IMR-90 (cell line): ENCODE results near the gene CUL3. TPM values are rescaled to one million over a fixed set of nuclear protein-coding genes. Genes with fewer than 3 reads are reported as not detected.
A peak's percentile ranks its signal among the peaks of the same experiment; 100 is the strongest.

Experiments
- ATAC-seq: fragments of 200-7000 bp; cut with Tn5 transposase; 2 replicates; pipeline ENCODE4 v1.9.1; 2020; ENCODE audit warnings: low read depth, mild to moderate bottlenecking, moderate library complexity
- BruUV-seq: library from RNA; stranded (reverse); fragments of 400-500 nt; replicated peaks from 2 replicates; lab custom pipeline; 2021; lab: Mats Ljungman, UMichigan
- CTCF ChIA-PET: fragments of 300-600 bp; formaldehyde crosslinking; extraction: SDS; loops from one replicate; lab custom pipeline; 2021; ENCODE audit warnings: antibody characterized with exemption; lab: Yijun Ruan, JAX
- POLR2A ChIA-PET: fragments of 300-600 bp; sonication (Branson Sonifier 250); formaldehyde crosslinking; loops from one replicate; lab custom pipeline; 2022; ENCODE audit warnings: antibody characterized with exemption; ENCODE audit not compliant: unreplicated experiment; lab: Charles Lee
- DNase-seq: peaks from one replicate; pipeline ENCODE4 v3.0.0; 2013
- H2AFZ ChIP-seq: replicated peaks from 2 replicates; pipeline ENCODE3; 2013; ENCODE audit warnings: low read length, mild to moderate bottlenecking; ENCODE audit not compliant: poor library complexity
- H2AK5ac ChIP-seq: 2 replicates; pipeline ENCODE4 v1.6.1; 2013; ENCODE audit warnings: low read depth, low read length, inconsistent platforms
- H2AK9ac ChIP-seq: replicated peaks from 2 replicates; pipeline ENCODE3; 2013; ENCODE audit warnings: mild to moderate bottlenecking, low read depth, low read length, moderate library complexity; ENCODE audit not compliant: poor library complexity
- H2BK120ac ChIP-seq: 2 replicates; pipeline ENCODE4 v1.6.1; 2013; ENCODE audit warnings: low read depth, low read length, inconsistent platforms
- H2BK15ac ChIP-seq: 3 replicates; pipeline ENCODE4 v1.6.1; 2013; ENCODE audit warnings: low read depth, low read length, inconsistent platforms
- H2BK20ac ChIP-seq: 2 replicates; pipeline ENCODE4 v1.6.1; 2013; ENCODE audit warnings: low read depth, mild to moderate bottlenecking, inconsistent platforms, low read length, moderate library complexity
- H2BK5ac ChIP-seq: 2 replicates; pipeline ENCODE4 v1.6.1; 2013; ENCODE audit warnings: mild to moderate bottlenecking, low read depth, low read length, inconsistent platforms; ENCODE audit not compliant: poor library complexity, severe bottlenecking
- H3K14ac ChIP-seq: replicated peaks from 2 replicates; pipeline ENCODE4 v1.6.1; 2013; ENCODE audit warnings: low read depth, low read length, inconsistent platforms
- H3K18ac ChIP-seq: 2 replicates; pipeline ENCODE4 v1.6.1; 2013; ENCODE audit warnings: low read depth, low read length, control low read depth
- H3K23ac ChIP-seq: 2 replicates; pipeline ENCODE4 v1.6.1; 2013; ENCODE audit warnings: low read depth, low read length, inconsistent platforms
- H3K27ac ChIP-seq: 2 replicates; pipeline ENCODE4 v1.5.1; 2013; ENCODE audit warnings: mild to moderate bottlenecking, control low read depth, low read length; ENCODE audit not compliant: insufficient read depth
- H3K27me3 ChIP-seq: 2 replicates; pipeline ENCODE4 v1.6.1; 2013; ENCODE audit warnings: low read length; ENCODE audit not compliant: control insufficient read depth, insufficient read depth
- H3K36me3 ChIP-seq: 2 replicates; pipeline ENCODE4 v1.6.1; 2013; ENCODE audit warnings: low read length, mixed read lengths; ENCODE audit not compliant: control insufficient read depth, insufficient read depth
- H3K4ac ChIP-seq: 2 replicates; pipeline ENCODE4 v1.6.1; 2013; ENCODE audit warnings: low read depth, low read length, inconsistent platforms
- H3K4me1 ChIP-seq: 2 replicates; pipeline ENCODE4 v1.6.1; 2013; ENCODE audit warnings: low read length, mixed read lengths; ENCODE audit not compliant: control insufficient read depth, insufficient read depth
- H3K4me2 ChIP-seq: 2 replicates; pipeline ENCODE4 v1.6.1; 2013; ENCODE audit warnings: low read depth, mild to moderate bottlenecking, control low read depth, low read length, moderate library complexity
- H3K4me3 ChIP-seq: 2 replicates; pipeline ENCODE4 v1.5.1; 2013; ENCODE audit warnings: low read depth, mild to moderate bottlenecking, control low read depth, low read length, moderate library complexity; ENCODE audit not compliant: insufficient read depth
- H3K56ac ChIP-seq: 2 replicates; pipeline ENCODE4 v1.6.1; 2013; ENCODE audit warnings: low read length, inconsistent platforms; ENCODE audit not compliant: insufficient read depth; ENCODE audit errors: extremely low read depth
- H3K79me1 ChIP-seq, 2 experiments: 2 replicates each; pipeline ENCODE4 v1.6.1; 2013; ENCODE audit warnings: low read length in 2 of 2, inconsistent platforms in 1 of 2, low read depth in 1 of 2
- H3K9ac ChIP-seq: 2 replicates; pipeline ENCODE4 v1.6.1; 2013; ENCODE audit warnings: low read depth, low read length, control low read depth
- H3K9me1 ChIP-seq: 2 replicates; pipeline ENCODE4 v1.6.1; 2013; ENCODE audit warnings: low read length, inconsistent platforms; ENCODE audit not compliant: insufficient read depth
- H3K9me3 ChIP-seq: 2 replicates; pipeline ENCODE4 v1.6.1; 2013; ENCODE audit warnings: low read length; ENCODE audit not compliant: control insufficient read depth, insufficient read depth
- H4K20me1 ChIP-seq: 2 replicates; pipeline ENCODE4 v1.6.1; 2013; ENCODE audit warnings: low read length, inconsistent platforms; ENCODE audit not compliant: insufficient read depth
- H4K5ac ChIP-seq: 2 replicates; pipeline ENCODE4 v1.6.1; 2013; ENCODE audit warnings: mild to moderate bottlenecking, low read depth, low read length, control low read depth
- H4K8ac ChIP-seq, 2 experiments: 2 replicates each; pipeline ENCODE4 v1.6.1; 2013; ENCODE audit warnings: low read depth in 2 of 2, low read length in 2 of 2, control low read depth in 1 of 2, inconsistent platforms in 1 of 2
- H4K91ac ChIP-seq: 2 replicates; pipeline ENCODE4 v1.6.1; 2013; ENCODE audit warnings: low read depth, low read length, inconsistent platforms; ENCODE audit not compliant: insufficient read depth
- FOS ChIP-seq: fragments of 150-350 bp; IDR thresholded peaks from 2 replicates; pipeline ENCODE4 v1.6.1; 2016; ENCODE audit warnings: low read depth, low read length
- MAFK ChIP-seq: IDR thresholded peaks from 2 replicates; pipeline ENCODE4 v1.6.1; 2012; ENCODE audit warnings: low read depth, low read length, improper control_type of control experiment
- MXI1 ChIP-seq: IDR thresholded peaks from 2 replicates; pipeline ENCODE4 v1.6.1; 2012; ENCODE audit warnings: low read depth, mild to moderate bottlenecking, low read length, moderate library complexity, borderline replicate concordance
- USF2 ChIP-seq: fragments of 150-350 bp; IDR thresholded peaks from 2 replicates; pipeline ENCODE4 v1.6.1; 2017; ENCODE audit warnings: mild to moderate bottlenecking, antibody characterized with exemption, low read length, low read depth
- whole genome bisulfite sequencing, 2 experiments: methylation state at CpG; one replicate each; pipeline versions ENCODE4 v1.1.5 to v1.1.7; 2013; ENCODE audit warnings: missing lambda C conversion rate in 2 of 2; ENCODE audit not compliant: insufficient read length in 1 of 2; ENCODE audit errors: extremely low coverage in 2 of 2; 5-methylcytosine and 5-hydroxymethylcytosine counted together
- dilution Hi-C: fragments of 300-500 bp; cut with HindIII; formaldehyde crosslinking; loops from one replicate; pipeline ENCODE4 v1.14.3; 2018; ENCODE audit warnings: low sequenced_read_pairs; ENCODE audit not compliant: unreplicated experiment
- in situ Hi-C: fragments of 300-500 bp; cut with MboI; formaldehyde crosslinking; loops from 3 replicates; pipeline ENCODE4 v1.14.3; 2019; ENCODE audit warnings: low sequenced_read_pairs, inconsistent platforms, mixed read lengths
- intact Hi-C: fragments of 100-400 bp; cut with micrococcal nuclease; formaldehyde crosslinking; loops from 2 replicates; pipeline ENCODE4 v1.10.0; 2022
- polyA plus RNA-seq, 3 experiments: library from polyadenylated mRNA; depleted of rRNA; stranded (reverse); fragments of >200 nt; gene quantifications; 2 replicates each; pipeline ENCODE4 v1.2.3, GENCODE V29; 2012; ENCODE audit warnings: low replicate concordance in 1 of 3
- total RNA-seq: library from RNA; depleted of rRNA; stranded (reverse); fragments of >200 nt; gene quantifications from 2 replicates; pipeline ENCODE4 v1.2.3, GENCODE V29; 2012

CUL3 gene
- total and polyA plus RNA-seq, 2 of the 4 experiments (the other 2 are of a cell fraction) = 33.7 to 45.7 TPM

GRCh38 chr2:224613543-224614286 is 28.6 kb upstream of the CUL3 start:
- Histone ChIP-seq H4K5ac (no peak overlapping the region), H3K27ac (no peak overlapping the region), H3K27me3 (no peaks in the 10 kb centered on the region; the same call in 1 of the 2 replicates), H3K9me3 (no peaks in the 10 kb centered on the region), H3K36me3 (no peaks in the 10 kb centered on the region), H2AK9ac (no peak overlapping the region), H3K4me3 (no peak overlapping the region), H4K91ac (no peak overlapping the region), H3K9ac (no peak overlapping the region), H2BK120ac (no peak overlapping the region), H3K23ac (no peak overlapping the region), H3K56ac (no peak overlapping the region), H4K8ac (no peak overlapping the region), H2BK15ac (no peak overlapping the region), H3K18ac (no peak overlapping the region), H3K14ac (no peak overlapping the region), H2AK5ac (no peak overlapping the region), H2AFZ (no peak overlapping the region), H2BK20ac (no peak overlapping the region), H3K4me1 (no peaks in the 10 kb centered on the region), H3K79me1 (no peaks in the 10 kb centered on the region), H3K9me1 (no peaks in the 10 kb centered on the region; the same call in 1 of the 2 replicates), H4K20me1 (no peaks in the 10 kb centered on the region), H3K4me2 (no peak overlapping the region), H3K4ac (no peak overlapping the region), H2BK5ac (no peak overlapping the region)
- BruUV-seq = no TSS peak
- in situ Hi-C loops = no loop called here
- intact Hi-C loops = no loop called here
- no CpG with 5 or more reads among the region's 4 CpGs for WGBS, 2 experiments
- POLR2A ChIA-PET = no interaction called here
- no peak for TF ChIP-seq USF2
- TF ChIP-seq FOS = no peak
- peak; percentile 27; the same call in 1 of the 2 replicates for TF ChIP-seq MAFK
- no peak for TF ChIP-seq MXI1
- ATAC-seq (no peak), DNase-seq (no peak)
- CTCF ChIA-PET = interaction anchor here (0.6 kb wide), 1 partner anchor 352 kb away, joined by 3 read pairs; no protein-coding TSS in a partner anchor
- dilution Hi-C loops = no loop called here
